Muscle of back (tissue), 11 donors: Measurements from ENCODE around the gene RAG2. TPM values are rescaled to one million over a fixed set of nuclear protein-coding genes. Genes with fewer than 3 reads are reported as not detected.
"Not testable (repeated sequence)": the region's sequence is repeated elsewhere in the genome, so short reads cannot be mapped to it uniquely, and the experiment has no call there.

Source experiments
- DNase-seq, 3 donors: peaks; one replicate each; pipeline versions ENCODE4 v3.0.0 to v3.0.0-alpha.2; 2013
- polyA plus RNA-seq, 10 donors: library from polyadenylated mRNA; unstranded; fragments of 120-200 nt; gene quantifications; one replicate each; pipeline ENCODE4 v1.2.1, GENCODE V29; 2013; ENCODE audit not compliant: insufficient read length in 10 of 10

RAG2 gene
- polyA plus RNA-seq, 10 donors = 0.20 to 0.44 (median 0.37) TPM; not detected in 5

DNA sequence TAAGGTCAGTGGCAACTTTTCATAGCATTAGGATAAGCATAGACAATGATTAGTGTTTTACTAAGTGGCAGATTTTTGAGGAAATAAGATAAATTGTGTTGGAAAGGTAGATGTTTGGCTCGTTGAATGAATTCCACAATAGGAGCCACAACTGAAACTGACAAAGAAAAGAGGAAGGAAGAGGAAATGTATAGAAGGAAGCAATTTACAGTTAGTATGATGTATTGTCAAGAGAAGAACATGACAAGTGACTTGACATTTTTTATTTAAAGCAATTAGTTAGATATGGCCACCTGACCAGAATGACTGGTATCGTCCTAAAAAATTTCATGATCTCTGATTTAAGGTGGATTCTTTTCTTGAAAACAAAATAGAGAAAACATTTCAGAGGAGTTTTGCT, 3.1 kb upstream of the RAG2 start:
- DNase-seq = no peak

- DNase-seq = no peak
Measured at GRCh38 chr11:36600180-36600579, 2.1 kb upstream of the RAG2 start.

- DNase-seq = no peak
Measured at GRCh38 chr11:36596880-36597279, 1.2 kb downstream of the RAG2 start.

GRCh38 chr11:36594316-36594989, 3.6 kb downstream of the RAG2 start, which contains the start of gene IFTAP:
IFTAP (plus strand) TSS chr11:36594502; CDS start chr11:36610104, 15,602 bp downstream.
- peak; percentile 90 to 96 (median 94) for DNase-seq

GRCh38 chr11:36591433-36591832, 6.6 kb downstream of the RAG2 start:
- DNase-seq = no peak

DNA sequence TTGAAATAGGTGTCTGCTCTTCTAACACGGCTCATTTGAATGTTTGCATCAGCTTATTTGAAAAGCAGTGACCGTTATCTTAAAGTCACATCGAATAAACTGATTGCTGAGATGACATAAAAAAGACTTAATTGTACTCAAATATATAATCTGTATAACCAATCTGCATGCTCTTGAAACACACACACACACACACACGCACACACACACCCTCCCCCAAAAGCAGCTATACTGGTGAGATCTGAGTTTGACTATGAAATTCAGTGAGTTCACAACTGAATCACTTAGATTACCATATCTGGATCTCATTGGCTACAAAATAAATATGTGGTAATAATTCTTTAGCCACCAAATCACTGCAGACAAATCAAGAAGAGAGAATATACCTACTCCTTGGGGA, 7.5 kb downstream of the RAG2 start:
- DNase-seq = no peak

DNA sequence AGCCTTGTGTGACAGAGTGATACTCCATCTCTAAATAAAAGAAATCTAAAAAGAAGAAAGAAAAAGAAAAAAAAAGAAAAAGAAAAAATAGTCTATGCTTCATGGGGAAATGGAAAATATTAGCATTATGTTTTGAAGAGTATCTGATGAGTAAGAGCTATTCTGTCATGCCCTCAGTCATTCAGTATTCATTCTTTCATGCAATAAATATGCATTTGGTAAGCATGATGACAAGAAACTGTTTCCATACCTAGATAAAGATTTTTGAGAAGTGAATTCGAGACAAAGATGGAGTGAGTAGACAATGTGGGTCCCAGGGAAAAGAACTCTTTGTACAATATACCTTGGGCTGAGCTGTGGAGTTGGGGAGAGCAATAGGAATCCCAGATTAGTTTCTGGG, 9.9 kb downstream of the RAG2 start:
- DNase-seq = no peak

DNA sequence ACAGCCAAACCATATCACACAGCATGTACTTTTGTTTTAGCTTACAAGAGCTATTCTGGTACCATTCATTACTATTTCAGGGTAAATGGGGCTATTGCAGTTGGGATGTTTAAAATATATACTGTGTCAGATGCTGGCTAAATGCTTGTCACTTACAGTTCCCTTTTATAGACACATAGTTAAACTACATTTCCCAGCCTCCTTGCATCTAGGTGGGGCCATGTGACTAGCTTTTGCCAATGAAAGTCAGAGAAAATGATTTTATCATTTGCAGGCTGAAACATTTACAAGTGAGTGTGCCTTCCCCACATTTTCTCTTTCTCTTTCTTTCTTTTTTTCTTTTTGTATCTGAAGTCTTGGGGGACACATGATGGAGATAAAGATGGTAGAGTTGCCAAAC, 11.5 kb downstream of the RAG2 start:
- no peak for DNase-seq

DNA sequence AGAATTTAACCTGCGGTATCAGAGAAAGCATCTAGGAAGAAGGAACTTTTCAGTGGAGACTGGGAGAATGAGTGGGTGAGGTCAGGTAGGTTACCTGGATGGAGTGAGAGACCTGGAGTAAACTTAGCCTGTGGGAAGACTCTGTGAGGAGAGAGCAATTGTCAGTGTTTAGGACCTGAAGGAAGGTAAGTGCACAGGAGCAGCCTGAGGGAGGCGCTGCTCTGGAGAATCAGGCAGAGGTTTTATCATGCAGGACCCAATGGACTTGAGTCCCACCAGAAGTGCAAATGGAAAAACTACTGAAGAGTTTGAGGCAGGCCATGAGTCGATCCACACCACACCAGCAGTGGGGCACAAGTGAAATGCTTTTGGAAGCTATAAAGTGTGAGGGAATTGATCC, 14.4 kb downstream of the RAG2 start:
- no peak for DNase-seq

- DNase-seq = no peak
Measured at GRCh38 chr11:36581536-36581935, 16.5 kb downstream of the RAG2 start.

DNA sequence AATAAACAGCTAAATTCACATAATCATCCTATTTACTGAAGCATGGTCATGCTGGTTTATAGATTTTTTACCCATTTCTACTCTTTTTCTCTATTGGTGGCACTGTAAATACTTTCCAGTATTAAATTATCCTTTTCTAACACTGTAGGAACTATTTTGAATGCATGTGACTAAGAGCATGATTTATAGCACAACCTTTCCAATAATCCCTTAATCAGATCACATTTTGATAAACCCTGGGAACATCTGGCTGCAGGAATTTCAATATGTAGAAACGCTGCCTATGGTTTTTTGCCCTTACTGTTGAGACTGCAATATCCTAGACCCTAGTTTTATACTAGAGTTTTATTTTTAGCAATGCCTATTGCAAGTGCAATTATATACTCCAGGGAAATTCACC, 19.6 kb downstream of the RAG2 start:
- no peak for DNase-seq

DNA sequence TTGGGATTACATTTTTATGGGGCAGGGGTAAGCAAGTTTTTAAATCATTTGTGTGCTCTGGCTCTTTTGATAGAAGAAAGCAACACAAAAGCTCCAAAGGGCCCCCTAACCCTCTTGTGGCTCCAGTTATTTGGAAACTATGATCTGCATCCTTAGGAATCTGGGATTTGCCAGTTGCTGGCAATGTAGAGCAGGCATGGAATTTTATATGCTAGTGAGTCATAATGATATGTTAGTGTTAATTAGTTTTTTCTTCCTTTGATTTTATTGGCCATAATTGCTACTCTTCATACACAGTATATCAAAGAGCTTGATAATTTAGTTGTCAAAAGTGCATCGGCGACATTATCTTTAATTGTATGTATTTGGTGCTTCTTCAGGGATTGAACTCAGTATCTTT, 20.2 kb downstream of the RAG2 start:
- peak in 2 of 3 donors; percentile 13 to 45 for DNase-seq

DNA sequence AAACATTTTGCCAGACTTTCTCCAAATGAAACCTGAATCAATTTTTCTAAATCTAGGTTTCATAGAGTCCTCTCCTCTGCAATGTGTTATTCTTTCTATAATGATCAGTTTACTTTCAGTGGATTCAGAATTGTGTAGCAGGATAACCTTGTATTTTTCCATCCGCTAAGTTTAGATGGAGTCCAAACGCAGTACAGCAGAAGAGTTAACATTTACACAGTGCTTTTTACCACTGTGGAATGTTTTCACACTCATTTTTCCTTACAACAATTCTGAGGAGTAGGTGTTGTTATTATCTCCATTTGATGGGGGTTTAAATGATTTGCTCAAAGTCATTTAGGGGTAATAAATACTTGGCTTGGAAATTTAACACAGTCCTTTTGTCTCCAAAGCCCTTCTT, 20.7 kb downstream of the RAG2 start:
- DNase-seq = no peak

DNA sequence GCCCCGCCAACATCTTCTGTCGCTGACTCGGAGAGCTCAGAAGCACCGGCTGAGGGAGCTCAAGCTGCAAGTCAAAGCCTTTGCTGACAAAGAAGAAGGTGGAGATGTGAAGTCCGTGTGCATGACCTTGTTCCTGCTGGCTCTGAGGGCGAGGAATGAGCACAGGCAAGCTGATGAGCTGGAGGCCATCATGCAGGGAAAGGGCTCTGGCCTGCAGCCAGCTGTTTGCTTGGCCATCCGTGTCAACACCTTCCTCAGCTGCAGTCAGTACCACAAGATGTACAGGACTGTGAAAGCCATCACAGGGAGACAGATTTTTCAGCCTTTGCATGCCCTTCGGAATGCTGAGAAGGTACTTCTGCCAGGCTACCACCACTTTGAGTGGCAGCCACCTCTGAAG, 23.6 kb downstream of the RAG2 start:
- no peak for DNase-seq

DNA sequence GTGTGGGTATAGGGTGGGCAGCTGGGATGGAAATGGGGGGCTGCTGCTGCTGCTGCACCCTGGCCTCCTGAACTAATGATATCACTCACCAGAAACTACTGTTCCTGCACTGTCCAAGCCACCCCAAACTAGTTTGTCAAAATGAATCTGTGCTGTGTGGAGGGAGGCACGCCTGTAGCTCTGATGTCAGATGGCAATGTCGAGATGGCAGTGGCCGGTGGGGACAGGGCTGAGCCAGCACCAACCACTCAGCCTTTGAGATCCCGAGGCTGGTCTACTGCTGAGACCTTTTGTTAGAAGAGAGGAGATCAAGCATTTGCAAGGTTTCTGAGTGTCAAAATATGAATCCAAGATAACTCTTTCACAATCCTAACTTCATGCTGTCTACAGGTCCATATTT, 28.9 kb downstream of the RAG2 start:
- no peak for DNase-seq

DNA sequence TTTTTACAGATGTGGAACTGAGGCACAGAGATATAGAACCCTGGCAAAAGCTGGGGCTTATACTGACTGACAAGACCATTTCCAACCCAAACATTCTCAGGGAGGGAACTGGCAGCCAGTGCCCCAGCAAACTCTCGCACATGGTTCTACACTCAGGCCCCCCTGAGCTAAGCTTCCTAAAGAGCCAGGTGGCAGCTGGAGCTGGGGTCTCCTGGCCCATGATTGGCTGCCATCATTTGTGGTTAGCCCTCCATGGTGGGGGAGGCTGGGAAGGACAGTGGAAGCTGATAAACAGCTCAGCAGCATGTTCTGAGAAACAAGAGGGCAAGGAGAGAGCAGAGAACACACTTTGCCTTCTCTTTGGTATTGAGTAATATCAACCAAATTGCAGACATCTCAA, 30.3 kb downstream of the RAG2 start, which contains the start of gene RAG1:
Gene RAG1 (plus strand): TSS at position 314 of the 400 bp plus-strand sequence. CDS start 5,298 bp downstream, outside the sequence.
- no peak for DNase-seq

GRCh38 chr11:36566407-36567053, 31.5 kb downstream of the RAG2 start:
- no peak for DNase-seq

GRCh38 chr11:36565031-36565610, 32.9 kb downstream of the RAG2 start:
- no peak for DNase-seq

DNA sequence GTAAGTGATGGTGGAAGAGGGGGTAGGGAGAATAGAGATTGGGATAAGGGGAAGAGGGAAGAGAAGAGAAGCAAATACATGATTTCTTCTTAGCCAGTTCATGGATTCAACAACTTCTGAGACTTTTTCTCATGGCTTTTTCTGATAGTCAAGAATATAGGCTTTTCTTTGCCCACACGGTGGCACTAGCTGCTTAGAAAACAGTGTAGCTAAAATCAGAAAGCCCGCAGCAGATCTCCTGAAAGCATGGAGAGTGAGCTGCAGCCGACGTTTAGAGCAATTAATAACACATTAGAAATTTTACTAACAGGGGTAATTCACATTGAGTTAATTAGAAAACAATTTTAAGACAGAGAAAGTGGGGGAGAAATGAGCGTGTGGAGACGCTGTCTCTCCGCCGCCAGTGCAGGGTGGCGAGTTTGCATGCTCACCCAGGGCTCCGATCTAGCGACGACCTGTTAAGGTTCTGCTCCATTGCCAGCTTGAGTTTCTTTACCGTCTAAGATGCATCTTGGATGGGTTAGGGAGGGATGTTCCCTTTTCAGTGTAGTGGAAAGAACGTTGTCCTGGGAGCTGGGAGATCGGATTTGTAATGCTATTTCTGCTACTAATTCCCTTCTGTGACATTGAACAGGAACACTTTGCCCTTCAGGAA, 33.5 kb downstream of the RAG2 start:
- peak; percentile 68 to 85 (median 74) for DNase-seq

DNA sequence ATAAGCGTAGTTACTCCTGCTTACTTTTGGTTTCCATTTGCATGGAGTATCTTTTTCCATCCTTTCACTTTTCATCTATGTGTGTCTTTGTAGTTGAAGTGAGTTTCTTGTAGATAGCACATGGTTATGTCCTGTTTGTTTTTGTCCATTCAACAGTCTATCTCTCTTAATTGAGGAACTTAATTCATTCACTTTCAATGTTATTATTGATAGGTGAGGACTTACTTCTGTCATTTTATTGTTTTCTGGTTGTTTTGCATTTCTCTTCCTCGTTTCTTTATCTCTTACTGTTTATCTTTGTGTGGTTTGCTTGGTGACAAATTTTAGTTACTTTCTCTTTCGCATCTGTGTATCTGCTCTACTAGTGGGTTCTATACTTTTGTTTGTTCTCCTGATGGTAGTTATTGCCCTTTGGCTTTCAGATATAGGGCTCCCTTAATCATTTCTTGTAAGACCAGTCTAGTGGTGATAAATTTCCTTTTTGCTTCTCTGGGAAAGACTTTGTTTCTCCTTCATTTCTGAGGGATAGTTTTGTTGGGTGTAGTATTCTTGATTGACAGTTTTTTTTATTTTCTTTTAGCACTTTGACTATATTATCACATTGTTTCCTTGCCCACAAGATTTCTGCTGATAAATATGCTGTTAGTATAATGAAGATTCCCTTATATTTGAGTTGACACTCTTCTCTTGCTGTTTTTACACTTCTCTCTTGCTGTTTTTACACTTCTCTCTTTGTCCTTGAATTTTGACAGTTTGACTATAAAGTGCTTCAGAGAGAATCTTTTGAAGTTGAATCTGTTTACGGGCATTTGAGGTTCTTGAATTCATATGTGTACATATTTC, 39.2 kb downstream of the RAG2 start:
- DNase-seq = no peak

GRCh38 chr11:36557991-36558390, 40.0 kb downstream of the RAG2 start:
- no peak for DNase-seq

GRCh38 chr11:36557390-36557789, 40.6 kb downstream of the RAG2 start:
- not testable (repeated sequence) for DNase-seq
